ENCODE data around the gene ALDOB. TPM values are rescaled to one million over a fixed set of nuclear protein-coding genes. Genes with fewer than 3 reads are reported as not detected.

The ALDOB gene
- total and polyA plus RNA-seq, 4 donors, result 527 to 2,132 (median 1,808) TPM

DNA sequence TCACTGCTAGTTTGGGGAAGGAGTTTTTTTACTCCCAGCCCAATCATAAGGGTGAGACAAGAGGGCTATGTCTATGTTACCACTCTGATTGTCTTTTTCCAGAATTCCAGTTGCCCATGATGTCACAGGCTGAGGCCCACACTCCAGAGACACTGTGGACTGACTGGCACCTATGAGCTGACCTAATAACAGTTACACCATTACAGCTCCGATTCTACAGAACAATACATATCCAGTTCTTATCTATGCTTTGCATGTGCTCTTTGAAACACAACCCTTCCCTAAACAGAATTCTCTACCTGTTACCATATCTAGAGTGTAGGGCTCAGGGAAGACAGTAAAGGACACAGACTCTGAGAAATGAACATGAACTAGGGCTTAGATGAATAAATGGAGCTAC is 45.7 kb upstream of the ALDOB start (continued):
- TF ChIP-seq, protein P1, sequence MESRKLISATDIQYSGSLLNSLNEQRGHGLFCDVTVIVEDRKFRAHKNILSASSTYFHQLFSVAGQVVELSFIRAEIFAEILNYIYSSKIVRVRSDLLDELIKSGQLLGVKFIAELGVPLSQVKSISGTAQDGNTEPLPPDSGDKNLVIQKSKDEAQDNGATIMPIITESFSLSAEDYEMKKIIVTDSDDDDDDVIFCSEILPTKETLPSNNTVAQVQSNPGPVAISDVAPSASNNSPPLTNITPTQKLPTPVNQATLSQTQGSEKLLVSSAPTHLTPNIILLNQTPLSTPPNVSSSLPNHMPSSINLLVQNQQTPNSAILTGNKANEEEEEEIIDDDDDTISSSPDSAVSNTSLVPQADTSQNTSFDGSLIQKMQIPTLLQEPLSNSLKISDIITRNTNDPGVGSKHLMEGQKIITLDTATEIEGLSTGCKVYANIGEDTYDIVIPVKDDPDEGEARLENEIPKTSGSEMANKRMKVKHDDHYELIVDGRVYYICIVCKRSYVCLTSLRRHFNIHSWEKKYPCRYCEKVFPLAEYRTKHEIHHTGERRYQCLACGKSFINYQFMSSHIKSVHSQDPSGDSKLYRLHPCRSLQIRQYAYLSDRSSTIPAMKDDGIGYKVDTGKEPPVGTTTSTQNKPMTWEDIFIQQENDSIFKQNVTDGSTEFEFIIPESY (IDR thresholded peaks at IDR 0.05), result no peak
- TF ChIP-seq EGR1 (IDR thresholded peaks at IDR 0.05; ENCODE audit: low read depth in 2 of 2) (no peak), FOXA1 (IDR thresholded peaks at IDR 0.05) (no peak), RAD21 (IDR thresholded peaks at IDR 0.05) (no peak)

DNA sequence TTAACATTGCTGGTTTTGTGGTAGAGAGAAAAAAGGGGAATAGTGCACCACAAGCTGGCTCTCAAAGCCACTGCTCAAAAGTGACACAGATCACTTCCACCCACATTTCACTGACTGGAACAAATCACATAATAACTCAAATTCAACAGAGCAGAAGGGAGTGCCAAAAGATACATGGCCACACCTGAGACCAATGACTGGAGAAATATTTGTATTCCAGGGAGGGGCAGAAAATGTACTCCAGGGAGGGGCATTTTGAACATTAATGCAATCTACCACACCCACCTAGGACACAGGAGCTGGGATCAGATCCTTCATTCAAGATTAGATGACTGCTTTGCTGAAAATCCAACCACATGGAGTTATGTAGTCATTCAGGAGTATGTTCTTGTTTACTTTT is 44.8 kb upstream of the ALDOB start:
- no peak overlapping the region for H3K27ac ChIP-seq (ENCODE audit: low read depth in 1 of 2, low read length in 2 of 2)
- H3K4me3 ChIP-seq (ENCODE audit: low read depth in 1 of 3, low read length in 3 of 3), result no peak overlapping the region
- H3K36me3 ChIP-seq (ENCODE audit: control insufficient read depth in 4 of 4, insufficient read depth in 3 of 4, low read depth in 1 of 4, low read length in 3 of 4), result no peaks in the 10 kb centered on the region
- TF ChIP-seq, protein P2, sequence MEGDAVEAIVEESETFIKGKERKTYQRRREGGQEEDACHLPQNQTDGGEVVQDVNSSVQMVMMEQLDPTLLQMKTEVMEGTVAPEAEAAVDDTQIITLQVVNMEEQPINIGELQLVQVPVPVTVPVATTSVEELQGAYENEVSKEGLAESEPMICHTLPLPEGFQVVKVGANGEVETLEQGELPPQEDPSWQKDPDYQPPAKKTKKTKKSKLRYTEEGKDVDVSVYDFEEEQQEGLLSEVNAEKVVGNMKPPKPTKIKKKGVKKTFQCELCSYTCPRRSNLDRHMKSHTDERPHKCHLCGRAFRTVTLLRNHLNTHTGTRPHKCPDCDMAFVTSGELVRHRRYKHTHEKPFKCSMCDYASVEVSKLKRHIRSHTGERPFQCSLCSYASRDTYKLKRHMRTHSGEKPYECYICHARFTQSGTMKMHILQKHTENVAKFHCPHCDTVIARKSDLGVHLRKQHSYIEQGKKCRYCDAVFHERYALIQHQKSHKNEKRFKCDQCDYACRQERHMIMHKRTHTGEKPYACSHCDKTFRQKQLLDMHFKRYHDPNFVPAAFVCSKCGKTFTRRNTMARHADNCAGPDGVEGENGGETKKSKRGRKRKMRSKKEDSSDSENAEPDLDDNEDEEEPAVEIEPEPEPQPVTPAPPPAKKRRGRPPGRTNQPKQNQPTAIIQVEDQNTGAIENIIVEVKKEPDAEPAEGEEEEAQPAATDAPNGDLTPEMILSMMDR (IDR thresholded peaks at IDR 0.05; ENCODE audit: low read depth, low read length, missing input control), result no peak
- TF ChIP-seq TAF1 (conservative IDR thresholded peaks at IDR 0.05), result no peak
- no peak for TF ChIP-seq HNF4G (IDR thresholded peaks at IDR 0.05)
- no peak for TF ChIP-seq RXRA (IDR thresholded peaks at IDR 0.05)
- no peak for TF ChIP-seq GABPA (IDR thresholded peaks at IDR 0.05 in 1 of 2, conservative IDR thresholded peaks at IDR 0.05 in 1 of 2)
- TF ChIP-seq YY1 (IDR thresholded peaks at IDR 0.05), result no peak
- TF ChIP-seq, protein P3, sequence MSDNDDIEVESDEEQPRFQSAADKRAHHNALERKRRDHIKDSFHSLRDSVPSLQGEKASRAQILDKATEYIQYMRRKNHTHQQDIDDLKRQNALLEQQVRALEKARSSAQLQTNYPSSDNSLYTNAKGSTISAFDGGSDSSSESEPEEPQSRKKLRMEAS (IDR thresholded peaks at IDR 0.05), result no peak
- TF ChIP-seq, protein P1 (IDR thresholded peaks at IDR 0.05), result no peak
- TF ChIP-seq RAD21 (IDR thresholded peaks at IDR 0.05), result no peak
- no peak for TF ChIP-seq SP1 (IDR thresholded peaks at IDR 0.05)
- TF ChIP-seq JUND (IDR thresholded peaks at IDR 0.05), result no peak
- no peak for TF ChIP-seq NR2F2 (IDR thresholded peaks at IDR 0.05)
- TF ChIP-seq, protein P4, sequence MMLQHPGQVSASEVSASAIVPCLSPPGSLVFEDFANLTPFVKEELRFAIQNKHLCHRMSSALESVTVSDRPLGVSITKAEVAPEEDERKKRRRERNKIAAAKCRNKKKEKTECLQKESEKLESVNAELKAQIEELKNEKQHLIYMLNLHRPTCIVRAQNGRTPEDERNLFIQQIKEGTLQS (IDR thresholded peaks at IDR 0.05), result no peak
- TF ChIP-seq HNF4A (conservative IDR thresholded peaks at IDR 0.05), result no peak
- no peak for TF ChIP-seq EGR1 (IDR thresholded peaks at IDR 0.05; ENCODE audit: low read depth in 2 of 2)
- TF ChIP-seq FOXA1 (IDR thresholded peaks at IDR 0.05), result no peak
- TF ChIP-seq, protein P5, sequence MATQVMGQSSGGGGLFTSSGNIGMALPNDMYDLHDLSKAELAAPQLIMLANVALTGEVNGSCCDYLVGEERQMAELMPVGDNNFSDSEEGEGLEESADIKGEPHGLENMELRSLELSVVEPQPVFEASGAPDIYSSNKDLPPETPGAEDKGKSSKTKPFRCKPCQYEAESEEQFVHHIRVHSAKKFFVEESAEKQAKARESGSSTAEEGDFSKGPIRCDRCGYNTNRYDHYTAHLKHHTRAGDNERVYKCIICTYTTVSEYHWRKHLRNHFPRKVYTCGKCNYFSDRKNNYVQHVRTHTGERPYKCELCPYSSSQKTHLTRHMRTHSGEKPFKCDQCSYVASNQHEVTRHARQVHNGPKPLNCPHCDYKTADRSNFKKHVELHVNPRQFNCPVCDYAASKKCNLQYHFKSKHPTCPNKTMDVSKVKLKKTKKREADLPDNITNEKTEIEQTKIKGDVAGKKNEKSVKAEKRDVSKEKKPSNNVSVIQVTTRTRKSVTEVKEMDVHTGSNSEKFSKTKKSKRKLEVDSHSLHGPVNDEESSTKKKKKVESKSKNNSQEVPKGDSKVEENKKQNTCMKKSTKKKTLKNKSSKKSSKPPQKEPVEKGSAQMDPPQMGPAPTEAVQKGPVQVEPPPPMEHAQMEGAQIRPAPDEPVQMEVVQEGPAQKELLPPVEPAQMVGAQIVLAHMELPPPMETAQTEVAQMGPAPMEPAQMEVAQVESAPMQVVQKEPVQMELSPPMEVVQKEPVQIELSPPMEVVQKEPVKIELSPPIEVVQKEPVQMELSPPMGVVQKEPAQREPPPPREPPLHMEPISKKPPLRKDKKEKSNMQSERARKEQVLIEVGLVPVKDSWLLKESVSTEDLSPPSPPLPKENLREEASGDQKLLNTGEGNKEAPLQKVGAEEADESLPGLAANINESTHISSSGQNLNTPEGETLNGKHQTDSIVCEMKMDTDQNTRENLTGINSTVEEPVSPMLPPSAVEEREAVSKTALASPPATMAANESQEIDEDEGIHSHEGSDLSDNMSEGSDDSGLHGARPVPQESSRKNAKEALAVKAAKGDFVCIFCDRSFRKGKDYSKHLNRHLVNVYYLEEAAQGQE (IDR thresholded peaks at IDR 0.05), result no peak
- no peaks in the 10 kb centered on the region for H3K4me1 ChIP-seq (ENCODE audit: control insufficient read depth in 4 of 4, insufficient read depth in 4 of 4, low read length in 3 of 4)
- peaks cover 0 to 2% (median 0%) of the 10 kb centered on the region in 4 donors for H3K27me3 ChIP-seq (ENCODE audit: control insufficient read depth in 4 of 4, insufficient read depth in 4 of 4, low read length in 3 of 4)
- no peaks in the 10 kb centered on the region for H3K9me3 ChIP-seq (ENCODE audit: control insufficient read depth in 4 of 4, low read length in 3 of 4)
- H3K9ac ChIP-seq (ENCODE audit: low read depth in 1 of 2, low read length in 2 of 2), result no peak overlapping the region
- DNase-seq (ENCODE audit: low spot score), result no peak
